HTR-8/SVneo (cell line): ENCODE results near the gene IL24.

Experiments
- DNase-seq: peaks from one replicate; pipeline ENCODE4 v3.0.0; 2011; ENCODE audit warnings: low spot score, mixed read lengths; ENCODE audit not compliant: insufficient read length
- FAIRE-seq: peaks from 2 replicates; lab custom pipeline; 2011; peaks lifted over from hg19 to GRCh38; lab: Jason Lieb, UNC

IL24 gene

DNA sequence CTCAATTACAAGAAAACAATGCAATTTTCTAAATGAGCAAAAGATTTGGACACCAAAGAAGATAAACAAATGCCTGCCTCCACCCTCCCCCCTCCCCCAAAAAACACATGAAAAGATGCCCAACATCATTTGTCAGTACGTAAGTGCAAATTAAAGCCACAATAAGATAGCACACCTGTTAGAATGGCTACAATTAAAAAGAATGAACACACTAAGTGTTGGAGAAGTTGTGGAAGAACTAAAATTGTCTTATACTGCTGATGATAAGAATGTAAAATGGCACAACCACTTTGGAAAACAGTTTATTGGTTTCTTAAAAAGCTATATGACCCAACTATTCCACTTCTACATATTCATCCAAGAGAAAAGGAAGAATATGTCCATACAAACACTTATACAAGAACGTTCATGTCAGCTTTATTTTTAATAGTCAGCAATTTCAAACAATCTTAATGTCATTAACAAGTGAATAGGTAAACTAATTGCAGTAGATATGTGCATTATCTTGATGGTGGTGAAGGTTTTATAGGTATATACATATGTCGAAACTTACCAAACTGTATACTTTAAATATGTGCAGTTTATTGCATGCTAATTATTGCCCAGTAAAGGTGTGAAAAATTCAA, 21.4 kb upstream of the IL24 start:
- FAIRE-seq: no peak

GRCh38 chr1:206878456-206878855, 18.8 kb upstream of the IL24 start:
- FAIRE-seq: no peak
- DNase-seq: no peak

More for the DNA sequence above, 21.4 kb upstream of the IL24 start:
- DNase-seq: no peak

DNA sequence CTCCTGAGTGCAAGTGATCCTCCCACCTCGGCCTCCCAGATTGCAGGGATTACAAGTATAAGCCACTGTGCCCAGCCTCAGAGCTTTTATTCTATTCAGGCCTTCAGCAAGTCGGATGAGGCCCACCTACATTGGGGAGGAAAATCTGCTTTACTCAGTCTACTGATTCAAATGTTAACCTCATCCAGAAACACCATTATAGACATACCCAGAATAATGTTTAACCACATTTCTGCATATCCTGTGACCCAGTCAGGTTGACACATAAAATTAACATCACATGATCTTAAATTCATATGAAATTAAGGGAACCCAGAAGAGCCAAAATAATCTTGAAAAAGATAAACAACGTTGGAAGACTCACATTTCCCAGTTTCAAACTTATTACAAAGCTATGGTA, 16.9 kb upstream of the IL24 start:
- FAIRE-seq (no peak), DNase-seq (no peak)

- no peak for FAIRE-seq
- no peak for DNase-seq
Observed at GRCh38 chr1:206882555-206882954, 14.7 kb upstream of the IL24 start.

- no peak for DNase-seq
- FAIRE-seq: no peak
Observed at GRCh38 chr1:206883160-206883559, 14.1 kb upstream of the IL24 start.

DNA sequence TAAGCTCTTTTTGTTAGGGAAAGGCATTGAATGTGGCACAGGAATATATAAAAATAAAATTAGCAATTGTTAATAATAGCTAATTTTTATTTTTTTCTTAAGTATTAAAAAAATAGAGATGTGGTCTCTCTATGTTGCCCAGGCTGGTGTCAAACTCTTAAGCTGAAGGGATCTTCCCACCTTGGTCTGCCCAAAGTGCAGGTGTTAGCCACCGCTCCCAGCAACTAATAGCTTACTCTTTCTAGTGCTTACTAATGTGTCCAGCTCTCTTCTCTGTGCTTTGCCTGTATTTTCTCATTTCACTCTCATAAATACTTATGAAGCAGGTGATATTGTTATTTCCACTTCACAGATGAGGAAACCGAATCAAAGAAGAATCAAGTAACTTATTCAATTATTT, 13.4 kb upstream of the IL24 start:
- DNase-seq (no peak), FAIRE-seq (no peak)

GRCh38 chr1:206885341-206886060, 11.7 kb upstream of the IL24 start:
- DNase-seq: no peak
- FAIRE-seq: no peak

DNA sequence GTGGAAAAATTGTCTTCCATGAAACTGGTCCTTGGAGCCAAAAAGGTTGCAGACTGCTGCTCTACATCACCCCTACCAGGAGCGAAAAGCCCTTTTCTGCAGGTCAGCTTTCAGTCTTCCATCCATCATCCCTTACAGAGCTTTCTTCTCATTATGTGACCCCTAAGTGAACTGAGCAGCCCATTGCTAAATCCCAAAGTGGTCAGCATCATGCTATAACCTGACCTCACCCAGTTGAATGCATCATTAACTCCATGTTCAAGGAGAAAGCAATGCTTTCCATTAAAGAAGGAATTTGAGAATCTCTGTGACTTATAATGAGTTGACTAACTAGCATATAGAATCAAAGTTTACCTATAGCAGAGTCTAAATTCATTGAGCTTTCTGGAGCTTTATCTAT, 10.4 kb upstream of the IL24 start:
- FAIRE-seq: no peak

DNA sequence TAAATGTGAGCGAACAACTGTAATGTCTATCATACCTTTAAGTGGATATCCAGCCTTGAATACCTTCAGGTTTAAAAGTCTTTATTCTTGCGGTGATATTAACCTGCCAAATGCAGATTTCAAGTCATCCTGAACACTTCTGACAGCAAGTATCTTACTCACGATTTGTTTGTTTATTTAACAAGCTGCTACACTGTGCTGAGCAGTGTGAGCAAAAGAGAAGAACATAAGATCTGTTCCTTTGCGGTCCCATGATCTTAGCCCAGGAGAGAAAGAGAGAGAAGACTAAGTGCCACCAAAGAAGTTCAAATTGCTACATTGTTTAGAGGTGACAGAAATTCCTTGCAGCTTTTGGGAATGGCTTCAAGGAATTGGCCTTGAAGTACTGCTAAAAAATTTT, 9.5 kb upstream of the IL24 start:
- DNase-seq: no peak
- no peak for FAIRE-seq

More for the DNA sequence above, 10.4 kb upstream of the IL24 start:
- DNase-seq: no peak

DNA sequence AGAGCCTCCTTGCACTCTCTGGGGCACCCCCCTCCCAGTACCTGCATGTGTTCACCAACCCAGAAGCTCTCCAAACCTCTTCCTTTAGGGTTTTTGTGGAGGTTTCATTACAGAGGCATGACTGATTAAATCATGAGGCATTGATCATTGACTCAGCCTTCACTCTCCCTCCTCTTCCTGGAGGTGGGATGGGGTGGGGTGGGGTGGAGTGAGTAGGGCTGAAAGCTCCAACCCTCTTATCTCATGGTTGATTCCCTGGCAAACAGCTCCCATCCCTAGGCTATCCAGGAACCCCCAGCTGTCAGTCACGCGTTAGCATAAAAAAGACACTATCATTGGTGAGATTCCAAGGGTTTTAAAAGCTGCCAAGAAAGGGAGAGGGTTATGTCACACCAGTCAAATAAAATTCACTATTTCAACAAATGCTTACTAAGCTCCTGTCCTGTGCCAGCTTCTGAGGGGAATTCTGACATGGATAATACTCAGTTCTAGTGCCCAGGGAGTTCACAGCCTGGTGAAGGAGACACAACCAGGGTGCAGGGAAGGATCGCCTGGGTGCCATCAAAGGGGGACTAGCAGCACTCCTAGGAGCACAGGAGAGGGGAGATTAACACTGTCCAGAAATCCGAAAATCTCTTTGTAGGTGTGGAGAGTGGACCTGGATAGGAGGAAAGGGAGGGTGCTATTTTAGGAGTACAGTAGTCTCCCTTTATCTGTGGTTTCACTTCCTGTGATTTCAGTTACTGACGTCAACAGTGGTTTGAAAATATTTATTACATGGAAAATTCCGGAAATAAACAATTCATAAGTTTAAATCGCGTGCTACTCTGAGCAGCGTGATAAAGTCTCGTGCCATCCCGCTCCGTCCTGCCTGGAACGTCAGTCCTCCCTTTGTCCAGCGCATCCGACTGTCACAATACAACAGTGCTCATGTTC, 6.8 kb upstream of the IL24 start:
- DNase-seq (peak; percentile 72), FAIRE-seq (peak; percentile 69)

DNA sequence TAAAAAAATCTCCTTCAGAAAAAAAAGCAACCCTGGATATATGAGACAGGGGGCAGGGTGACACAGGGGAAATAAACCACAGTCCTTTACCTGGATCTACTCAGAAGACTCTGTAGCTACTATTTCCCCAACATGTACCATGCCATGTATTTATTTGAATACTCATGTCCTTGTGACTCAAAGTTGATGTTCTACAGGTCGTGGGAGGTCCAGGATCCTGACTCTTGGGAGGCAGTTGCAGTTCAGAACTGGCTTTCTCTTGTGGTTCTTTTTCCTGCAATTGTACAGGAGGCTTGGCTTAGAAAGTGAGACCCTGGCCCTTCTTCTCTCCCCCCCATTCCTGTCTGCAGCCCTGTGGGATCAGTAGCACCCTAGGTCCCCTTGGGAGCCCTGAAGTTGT, 5.8 kb upstream of the IL24 start:
- DNase-seq: no peak

DNA sequence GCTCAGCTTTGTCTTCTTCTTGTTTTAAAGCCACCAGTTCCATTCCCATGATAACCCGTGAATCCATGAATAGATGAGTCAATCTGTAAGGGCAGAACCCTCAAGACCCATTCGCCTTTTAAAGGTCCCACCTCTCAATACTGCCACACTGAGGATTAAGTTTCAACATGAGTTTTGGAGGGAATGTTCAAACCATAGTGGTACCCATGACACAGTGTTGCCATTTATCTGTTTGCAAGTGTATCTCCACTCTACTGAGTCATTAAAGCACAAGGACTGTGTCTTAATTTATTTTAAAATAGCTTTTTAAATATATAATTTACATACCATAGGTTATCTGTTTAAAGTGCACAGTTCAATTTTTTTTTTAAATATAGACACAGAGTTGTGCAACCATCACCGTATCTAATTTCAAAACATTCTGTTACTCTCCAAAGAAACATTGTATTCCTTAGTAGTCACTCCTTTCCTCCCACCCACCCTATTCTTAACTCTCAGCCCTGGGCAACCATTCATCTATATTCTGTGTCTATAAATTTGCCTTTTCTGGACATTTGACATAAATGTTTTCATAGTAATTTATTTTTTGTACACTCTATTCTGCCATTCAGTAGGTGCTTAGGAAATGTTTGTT, 4.8 kb upstream of the IL24 start:
- no peak for FAIRE-seq
- no peak for DNase-seq

More for the DNA sequence above, 5.8 kb upstream of the IL24 start:
- no peak for FAIRE-seq

DNA sequence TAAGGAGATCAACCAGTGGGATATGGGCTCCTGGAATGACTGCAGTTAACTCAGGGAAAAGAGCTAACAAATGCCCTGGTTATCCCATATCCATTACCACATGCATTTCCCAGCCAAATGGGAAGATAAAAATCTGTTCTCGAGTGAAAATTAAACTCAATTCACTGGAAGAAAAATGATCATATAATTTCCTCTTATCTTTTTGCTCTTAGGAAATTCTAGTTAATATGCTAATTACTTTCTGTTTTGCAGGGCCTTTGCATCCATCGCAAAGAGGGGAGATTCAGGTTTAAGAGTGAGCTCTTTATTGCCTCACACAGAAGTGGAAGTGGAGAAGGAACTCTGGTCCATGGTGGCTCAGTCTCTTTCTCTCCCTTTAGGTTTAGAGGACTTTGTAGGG, 3.9 kb upstream of the IL24 start:
- DNase-seq: no peak
- FAIRE-seq: no peak

DNA sequence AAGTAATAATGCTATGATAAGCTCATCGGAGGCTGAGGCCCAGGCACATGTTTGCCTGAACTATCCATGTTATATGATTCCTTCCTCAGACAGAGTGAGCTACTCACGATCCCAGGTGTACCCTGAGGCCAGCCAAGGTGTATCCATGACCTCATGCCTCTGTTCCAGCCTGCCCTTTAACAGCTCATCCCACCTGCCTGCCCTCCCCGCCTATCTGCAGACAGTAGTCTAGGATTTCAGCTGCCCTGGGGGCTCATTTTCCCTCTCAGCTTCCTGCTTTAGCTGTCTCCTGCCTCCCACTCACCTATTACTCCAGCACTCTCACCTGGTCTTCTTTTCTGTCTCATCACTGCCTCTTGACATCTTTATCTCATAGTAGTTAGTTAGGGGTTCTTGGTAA, 1.9 kb upstream of the IL24 start:
- FAIRE-seq: no peak
- no peak for DNase-seq

- DNase-seq: no peak
- no peak for FAIRE-seq
Observed at GRCh38 chr1:206895837-206896242, 1.4 kb upstream of the IL24 start.

DNA sequence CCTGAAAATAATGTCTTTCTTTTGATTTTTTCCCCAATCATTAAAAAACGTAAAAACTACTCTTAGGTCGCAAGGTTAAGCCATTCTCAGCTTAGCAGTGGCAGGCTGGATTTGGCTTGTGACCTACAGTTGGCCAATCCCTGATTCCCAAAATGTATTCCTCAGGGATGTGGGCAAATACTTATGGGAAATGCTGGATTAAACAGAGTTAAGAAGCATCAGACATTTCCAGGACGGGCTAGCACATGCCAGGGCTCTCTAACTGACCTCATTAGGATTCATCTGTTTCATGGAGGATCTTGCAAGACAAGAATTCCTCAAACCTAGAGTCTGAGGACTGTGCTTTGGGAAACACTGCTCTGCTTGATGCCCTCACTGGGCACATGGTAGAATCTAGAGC, 982 bp upstream of the IL24 start:
- FAIRE-seq: no peak
- DNase-seq: no peak

DNA sequence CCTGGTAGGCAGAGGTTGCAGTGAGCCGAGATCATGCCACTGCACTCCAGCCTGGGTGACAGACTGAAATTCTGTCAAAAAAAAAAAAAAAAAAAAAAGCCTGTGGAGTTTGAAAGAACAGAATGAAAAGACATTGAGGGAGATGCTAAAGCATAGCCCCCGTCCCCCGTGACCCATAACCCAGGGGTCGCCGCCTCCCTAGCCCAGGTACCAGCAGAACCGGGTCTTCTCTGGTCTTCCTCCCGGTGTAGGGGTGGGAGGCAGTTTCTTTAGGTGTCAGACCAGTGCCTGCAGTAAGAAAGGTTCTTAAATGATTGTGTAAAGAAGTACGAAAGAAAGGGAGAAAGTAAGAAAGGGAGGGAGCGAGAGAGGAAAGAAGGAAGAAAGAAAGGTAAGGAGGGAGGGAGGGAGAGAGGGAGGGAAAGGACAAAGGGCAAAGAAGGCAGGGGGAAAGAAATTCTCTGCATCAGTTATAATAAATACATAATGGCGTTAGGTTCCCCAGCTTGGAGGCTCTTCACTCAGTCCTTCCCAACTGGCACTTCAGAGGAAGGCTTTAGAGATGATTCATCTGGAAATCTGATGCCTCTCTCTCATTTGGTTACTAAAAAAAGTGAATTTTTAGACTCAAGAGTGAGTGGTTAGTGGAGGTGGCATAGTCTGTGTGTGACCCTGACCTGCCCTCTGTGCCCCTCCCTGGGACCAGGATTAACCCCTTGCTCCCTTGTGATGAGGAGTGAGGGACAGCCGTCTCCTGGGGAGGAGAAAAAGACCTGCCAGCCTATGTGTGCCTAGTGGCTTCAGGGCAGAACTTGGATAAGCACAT, 1.1 kb downstream of the IL24 start:
- peak; percentile 59 for DNase-seq
- FAIRE-seq: peak; percentile 48

DNA sequence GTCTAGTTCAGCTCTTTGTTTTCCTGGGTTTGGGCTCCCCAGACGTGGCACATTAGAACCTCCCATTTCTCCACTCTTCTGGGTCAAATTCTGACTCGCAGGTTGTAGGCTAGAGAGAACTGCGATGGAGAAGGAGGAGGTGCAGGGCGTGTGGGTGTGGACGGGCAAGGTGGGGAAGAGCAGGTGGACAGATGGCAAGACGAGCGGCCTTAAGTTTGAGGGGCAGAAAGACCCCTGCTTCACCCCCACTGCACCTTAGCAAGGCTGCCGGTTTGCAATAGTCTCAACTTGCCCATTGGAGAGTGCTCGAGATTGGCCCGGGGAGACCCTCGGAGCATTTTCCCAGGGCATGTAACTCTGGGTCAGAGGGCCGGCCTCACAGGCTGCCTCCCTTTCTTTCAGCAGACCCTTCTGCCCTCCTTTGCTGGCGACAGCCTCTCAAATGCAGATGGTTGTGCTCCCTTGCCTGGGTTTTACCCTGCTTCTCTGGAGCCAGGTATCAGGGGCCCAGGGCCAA, 1.7 kb downstream of the IL24 start:
- FAIRE-seq (no peak), DNase-seq (no peak)

DNA sequence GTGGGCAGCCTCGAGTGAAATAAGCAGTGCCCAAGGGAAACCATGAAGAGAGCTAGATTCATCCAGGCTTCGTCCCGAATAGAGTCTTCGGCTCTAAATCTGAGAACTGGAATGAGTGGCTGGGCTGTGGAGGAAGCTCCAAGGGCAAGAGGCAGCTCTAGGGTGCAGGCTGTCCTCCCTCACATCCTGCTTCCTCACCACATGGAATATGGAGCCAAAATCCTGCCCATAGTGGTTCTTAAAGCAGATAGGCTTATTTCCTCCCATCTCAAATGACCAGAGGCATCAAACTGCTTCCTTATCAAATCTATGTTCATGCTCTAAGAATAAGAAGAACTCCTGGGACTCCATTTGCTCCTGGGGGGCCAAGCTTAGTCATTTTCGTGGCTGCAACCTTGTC, 2.5 kb downstream of the IL24 start:
- FAIRE-seq: no peak
- no peak for DNase-seq
